Endometrial microvascular endothelial cells (primary cell): ENCODE measurements around the gene BCAT1. TPM values are rescaled to one million over a fixed set of nuclear protein-coding genes. Genes with fewer than 3 reads are reported as not detected.

ENCODE experiments used
- in situ Hi-C: cut with HindIII; loops from 2 replicates; pipeline ENCODE4 v1.10.0; 2017; ENCODE audit warnings: low sequenced_read_pairs, low pct_unique_long_range_greater_than_20kb; ENCODE audit errors: inconsistent ontology term
- total RNA-seq: library from RNA; depleted of rRNA; stranded (reverse); fragments of >200 nt; gene quantifications from one replicate; pipeline ENCODE4 v1.2.3, GENCODE V29; 2015; ENCODE audit errors: inconsistent ontology term

The BCAT1 gene
- total RNA-seq, 1 donor from 2014 or later: 117 TPM

- in situ Hi-C loops: no loop called here
Observed at GRCh38 chr12:24797901-24798300, 151.0 kb downstream of the BCAT1 start.

DNA sequence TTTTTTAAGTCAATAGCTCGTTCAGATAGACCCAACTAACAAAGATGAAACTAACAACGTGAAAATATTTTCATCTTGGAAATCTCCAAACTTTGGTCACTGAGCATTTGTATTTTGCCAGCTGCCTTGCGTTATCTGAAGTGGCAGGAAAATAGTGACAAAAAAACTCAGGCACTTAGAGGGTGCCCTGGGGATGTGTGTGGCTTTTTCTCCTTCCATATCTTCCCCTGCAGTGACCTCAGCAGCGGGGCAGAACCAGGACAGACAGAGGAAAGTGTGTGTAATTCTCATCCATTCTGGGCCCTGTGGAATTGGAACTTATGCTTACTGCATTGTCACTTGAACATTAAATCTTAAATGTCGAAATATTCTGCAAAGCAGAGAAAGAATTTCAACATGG is 152.0 kb downstream of the BCAT1 start:
- in situ Hi-C loops: no loop called here

DNA sequence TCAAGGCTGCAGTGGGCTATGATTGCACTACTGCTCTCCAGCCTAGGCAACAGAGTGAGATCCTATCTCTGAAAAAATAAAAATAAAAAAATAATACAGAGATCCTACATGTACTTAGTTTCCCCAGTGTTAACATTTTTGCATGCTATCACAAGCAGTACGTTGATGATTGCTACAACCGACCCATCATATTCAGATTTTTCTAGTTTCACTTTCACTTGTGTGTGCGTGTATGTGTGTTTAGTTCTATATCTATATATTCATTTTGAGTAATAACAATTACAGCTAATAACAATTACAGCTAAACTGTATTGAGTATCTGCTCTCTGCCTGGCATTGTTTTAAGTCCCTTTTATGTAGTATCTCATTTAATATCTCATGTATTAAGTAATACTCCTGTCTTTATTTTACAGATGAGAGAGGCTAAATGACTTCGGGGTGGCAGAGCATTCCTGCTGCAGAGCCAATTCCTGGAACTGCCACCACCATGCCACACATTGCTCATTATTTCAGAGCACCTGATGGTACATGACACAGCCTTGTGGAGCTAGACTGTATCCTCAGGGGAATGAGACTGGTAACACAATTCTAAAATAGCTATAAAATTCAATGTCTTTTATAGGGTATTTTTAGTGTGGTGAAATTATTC is 153.1 kb downstream of the BCAT1 start:
- in situ Hi-C loops: no loop called here

- in situ Hi-C loops: no loop called here
Observed at GRCh38 chr12:24791622-24792021, 157.3 kb downstream of the BCAT1 start.

GRCh38 chr12:24788886-24789285 is 160.0 kb downstream of the BCAT1 start:
- in situ Hi-C loops: no loop called here

GRCh38 chr12:24780697-24781368 is 168.1 kb downstream of the BCAT1 start:
- in situ Hi-C loops: no loop called here

GRCh38 chr12:24778486-24779304 is 170.2 kb downstream of the BCAT1 start:
- in situ Hi-C loops: no loop called here

DNA sequence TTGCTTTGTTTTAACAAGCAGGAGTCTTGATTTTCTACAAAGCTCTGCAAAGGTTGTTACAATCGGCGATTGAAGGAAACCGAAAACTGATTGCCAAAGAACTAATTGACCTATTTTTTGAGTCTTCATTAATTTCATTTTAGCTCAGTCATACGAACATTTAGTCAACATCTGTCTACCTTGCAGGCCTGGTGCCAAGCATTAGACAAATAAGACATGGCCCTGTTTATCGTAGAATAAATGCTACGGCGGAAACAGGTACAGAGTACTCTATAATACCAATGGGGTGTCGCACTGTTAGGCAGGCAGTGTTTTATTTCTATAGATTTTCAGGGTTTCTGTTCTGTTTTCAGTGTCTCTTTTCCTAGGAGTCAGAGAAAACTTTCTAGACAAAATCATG is 171.5 kb downstream of the BCAT1 start:
- in situ Hi-C loops: no loop called here

GRCh38 chr12:24776861-24777260 is 172.0 kb downstream of the BCAT1 start:
- in situ Hi-C loops: no loop called here

GRCh38 chr12:24775073-24775472 is 173.8 kb downstream of the BCAT1 start:
- in situ Hi-C loops: no loop called here

DNA sequence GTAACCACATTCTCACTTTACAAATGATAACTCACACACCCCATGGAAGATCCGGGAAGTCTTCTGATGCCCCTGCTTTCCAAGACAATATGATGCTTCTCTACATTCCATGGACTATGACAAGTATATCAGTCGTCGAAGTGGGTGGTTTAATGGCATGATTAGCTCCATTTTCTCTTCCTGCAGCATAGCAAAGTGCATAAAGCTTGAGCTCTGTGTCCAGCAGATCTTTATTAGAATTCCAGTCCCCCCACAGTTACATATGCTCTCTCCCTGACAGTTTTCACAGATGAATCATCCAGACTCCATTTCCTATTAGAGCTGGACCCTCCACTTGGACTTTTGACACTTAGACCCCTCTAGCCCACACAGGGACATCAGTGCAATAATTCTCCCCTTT is 174.9 kb downstream of the BCAT1 start:
- in situ Hi-C loops: no loop called here

GRCh38 chr12:24772813-24773212 is 176.1 kb downstream of the BCAT1 start:
- in situ Hi-C loops: no loop called here

DNA sequence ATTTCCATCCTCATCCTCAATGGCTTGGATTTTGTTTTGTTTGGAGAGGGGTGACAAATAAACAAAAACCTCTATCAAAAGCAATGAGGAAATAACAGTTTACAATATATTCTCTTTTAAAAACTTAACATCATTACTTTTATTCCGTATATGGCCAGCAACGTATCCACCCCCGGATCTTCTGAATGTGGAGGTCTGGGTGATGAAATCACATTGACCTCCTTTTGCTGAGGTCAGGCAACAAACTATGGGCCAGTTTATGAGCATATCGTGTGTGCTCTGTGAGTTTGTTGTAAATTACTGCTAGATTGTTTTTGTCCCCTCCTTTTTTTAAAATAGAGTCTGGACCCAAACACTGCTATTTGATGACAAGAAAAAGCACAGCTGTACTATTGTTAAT is 178.1 kb downstream of the BCAT1 start:
- in situ Hi-C loops: no loop called here

GRCh38 chr12:24770334-24770733 is 178.6 kb downstream of the BCAT1 start:
- in situ Hi-C loops: no loop called here

- in situ Hi-C loops: no loop called here
Observed at GRCh38 chr12:24769682-24770081, 179.2 kb downstream of the BCAT1 start.

DNA sequence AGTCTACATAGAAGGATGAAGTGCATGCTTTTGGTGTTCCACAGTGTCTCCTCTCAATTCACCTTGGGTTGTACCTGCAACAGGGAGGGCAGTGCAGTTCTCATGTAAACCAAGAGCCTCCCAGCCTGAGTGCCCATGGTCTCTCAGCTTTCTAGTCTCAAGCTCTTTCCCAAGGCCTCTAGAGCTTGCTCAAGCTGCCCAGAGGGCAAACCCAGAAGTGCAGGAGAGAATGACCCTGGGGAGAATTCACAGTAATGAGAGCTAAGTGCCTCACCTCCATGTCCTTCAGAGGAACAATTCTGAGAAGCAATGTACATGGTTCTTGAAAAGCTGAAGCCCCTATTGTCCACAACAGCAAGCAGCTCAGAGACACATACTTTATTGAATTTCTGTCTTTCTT is 180.5 kb downstream of the BCAT1 start:
- in situ Hi-C loops: no loop called here

DNA sequence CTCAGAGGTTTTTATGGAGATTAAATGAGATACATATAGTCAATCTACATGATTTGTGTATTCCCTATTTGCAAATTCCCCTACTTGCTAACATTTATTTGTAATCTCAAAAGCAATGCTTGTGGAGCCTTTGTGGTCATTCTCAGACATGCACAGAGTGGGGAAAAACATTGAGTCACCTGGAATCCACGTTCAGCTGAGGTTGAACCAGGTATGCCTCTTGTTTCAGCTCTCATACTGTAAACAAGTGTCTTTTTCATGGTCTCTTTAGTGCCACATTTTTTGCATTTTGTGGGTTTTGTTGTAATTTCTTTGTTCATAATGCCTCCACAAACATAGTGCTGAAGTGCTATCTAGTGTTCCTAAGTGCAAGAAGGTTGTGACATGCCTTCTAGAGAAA is 181.9 kb downstream of the BCAT1 start:
- in situ Hi-C loops: no loop called here

GRCh38 chr12:24764712-24765111 is 184.2 kb downstream of the BCAT1 start:
- in situ Hi-C loops: no loop called here

- in situ Hi-C loops: no loop called here
Observed at GRCh38 chr12:24760606-24761378, 188.1 kb downstream of the BCAT1 start.
